T follicular helper cell (primary cell): ENCODE results near the gene PASD1.
"Not testable (repeated sequence)": the region's sequence is repeated elsewhere in the genome, so short reads cannot be mapped to it uniquely, and the experiment has no call there.

Experiments used
- DNase-seq: peaks from one replicate; pipeline ENCODE4 v3.0.0-alpha.2; 2020; ENCODE audit warnings: low read depth
- total RNA-seq, 2 experiments: gene quantifications; one replicate each; lab custom pipeline; 2026; lab: John Stamatoyannopoulos, UW

Gene PASD1, protein sequence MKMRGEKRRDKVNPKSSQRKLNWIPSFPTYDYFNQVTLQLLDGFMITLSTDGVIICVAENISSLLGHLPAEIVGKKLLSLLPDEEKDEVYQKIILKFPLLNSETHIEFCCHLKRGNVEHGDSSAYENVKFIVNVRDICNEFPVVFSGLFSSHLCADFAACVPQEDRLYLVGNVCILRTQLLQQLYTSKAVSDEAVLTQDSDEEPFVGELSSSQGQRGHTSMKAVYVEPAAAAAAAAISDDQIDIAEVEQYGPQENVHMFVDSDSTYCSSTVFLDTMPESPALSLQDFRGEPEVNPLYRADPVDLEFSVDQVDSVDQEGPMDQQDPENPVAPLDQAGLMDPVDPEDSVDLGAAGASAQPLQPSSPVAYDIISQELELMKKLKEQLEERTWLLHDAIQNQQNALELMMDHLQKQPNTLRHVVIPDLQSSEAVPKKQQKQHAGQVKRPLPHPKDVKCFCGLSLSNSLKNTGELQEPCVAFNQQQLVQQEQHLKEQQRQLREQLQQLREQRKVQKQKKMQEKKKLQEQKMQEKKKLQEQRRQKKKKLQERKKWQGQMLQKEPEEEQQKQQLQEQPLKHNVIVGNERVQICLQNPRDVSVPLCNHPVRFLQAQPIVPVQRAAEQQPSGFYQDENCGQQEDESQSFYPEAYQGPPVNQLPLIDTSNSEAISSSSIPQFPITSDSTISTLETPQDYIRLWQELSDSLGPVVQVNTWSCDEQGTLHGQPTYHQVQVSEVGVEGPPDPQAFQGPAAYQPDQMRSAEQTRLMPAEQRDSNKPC
- total RNA-seq: 0 reads per million in 2 experiments

DNA sequence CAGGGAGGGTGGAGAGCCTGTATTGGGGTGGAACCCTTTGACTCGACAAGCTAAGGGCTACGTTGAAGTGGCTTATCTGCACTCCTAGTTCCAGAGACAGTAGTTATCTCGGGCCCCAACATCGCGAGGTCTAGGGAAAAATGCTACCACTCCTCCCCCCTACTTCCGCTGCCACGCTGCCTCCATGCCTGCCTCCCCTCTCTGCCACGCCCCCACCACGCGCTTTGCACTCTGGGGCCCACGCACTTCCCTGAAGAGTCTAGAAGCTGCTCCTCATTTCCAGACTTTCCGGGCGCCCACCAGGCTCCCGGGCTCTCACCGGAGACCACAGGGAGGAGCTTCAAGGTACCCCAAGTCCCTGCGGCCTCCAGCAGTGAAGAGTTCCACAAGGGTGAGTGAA, at the start of gene PASD1:
TSS of gene PASD1 (plus strand) at position 227 of the 400 bp plus-strand sequence. CDS start 37,879 bp downstream, outside the sequence.
- no peak for DNase-seq

DNA sequence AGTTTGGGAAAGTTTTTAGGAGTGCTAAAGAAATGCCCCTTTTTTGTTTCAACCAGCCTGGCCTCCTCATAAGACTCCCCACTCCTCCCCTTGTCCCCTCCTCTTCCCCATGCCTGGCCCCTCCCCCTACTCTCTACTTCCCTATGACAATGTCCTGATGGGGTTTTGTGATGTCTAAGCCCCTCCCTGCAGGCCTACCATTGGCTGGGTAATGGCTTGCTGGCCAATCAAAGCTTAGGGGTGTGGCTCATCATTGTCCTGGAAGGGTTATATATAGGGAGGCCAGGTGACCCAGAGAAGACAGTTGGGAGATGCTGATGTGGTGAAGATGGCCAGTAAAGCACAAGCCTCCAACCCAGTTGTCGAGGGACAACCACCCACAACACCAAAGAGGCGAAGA, 48.2 kb upstream of the PASD1 start:
- DNase-seq: no peak

DNA sequence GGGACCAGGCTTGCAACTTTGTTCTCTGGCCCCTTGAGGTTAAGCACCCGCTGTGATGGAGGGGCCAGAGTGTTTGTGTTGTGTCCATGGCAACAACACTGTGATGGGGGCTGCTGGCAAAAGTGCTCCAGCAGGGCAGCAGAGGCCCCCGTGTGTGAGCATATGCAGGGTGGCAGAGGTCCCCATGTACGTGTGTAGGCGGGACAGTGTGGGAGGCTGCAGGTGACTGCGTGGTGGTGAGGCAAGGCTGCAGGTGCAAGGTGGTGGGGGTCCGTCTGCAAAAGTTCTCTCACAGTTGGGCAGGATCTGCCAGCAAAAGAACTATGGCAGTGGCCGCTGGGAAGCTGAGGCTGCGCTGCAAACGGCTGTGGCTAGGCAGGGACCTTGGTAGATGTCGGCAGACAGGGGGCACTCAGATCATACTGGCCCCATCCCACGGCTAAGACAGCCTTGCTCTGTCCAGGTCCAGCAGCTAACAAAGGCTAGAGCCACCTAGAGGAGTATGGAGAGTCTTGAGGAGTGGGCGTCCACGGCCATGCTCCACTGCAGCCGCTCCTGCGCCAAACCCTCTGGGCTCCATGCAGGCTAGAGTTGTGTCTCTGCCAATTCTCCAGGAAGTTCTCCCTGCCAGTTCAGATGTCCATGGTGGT, 46.8 kb upstream of the PASD1 start:
- DNase-seq: no peak

DNA sequence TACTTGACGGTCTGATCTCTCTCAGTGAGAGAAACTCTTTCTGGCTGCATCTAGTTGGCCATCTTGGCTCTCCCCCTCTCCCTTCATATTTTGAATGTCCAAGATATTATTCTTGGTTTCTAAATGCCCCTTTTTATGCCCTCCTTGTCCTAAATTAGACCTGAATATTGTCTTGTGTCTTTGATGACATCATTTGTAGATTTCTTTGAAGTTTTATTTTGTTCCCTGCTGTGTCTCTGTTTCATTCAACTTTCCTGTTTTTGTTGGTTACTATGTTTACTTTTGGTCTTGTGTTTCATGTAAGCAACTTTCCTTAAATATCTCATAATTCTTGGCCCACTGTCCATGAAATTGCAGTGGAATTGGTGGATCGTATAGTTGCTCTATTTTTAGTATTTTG, 46.1 kb upstream of the PASD1 start:
- no peak for DNase-seq

DNA sequence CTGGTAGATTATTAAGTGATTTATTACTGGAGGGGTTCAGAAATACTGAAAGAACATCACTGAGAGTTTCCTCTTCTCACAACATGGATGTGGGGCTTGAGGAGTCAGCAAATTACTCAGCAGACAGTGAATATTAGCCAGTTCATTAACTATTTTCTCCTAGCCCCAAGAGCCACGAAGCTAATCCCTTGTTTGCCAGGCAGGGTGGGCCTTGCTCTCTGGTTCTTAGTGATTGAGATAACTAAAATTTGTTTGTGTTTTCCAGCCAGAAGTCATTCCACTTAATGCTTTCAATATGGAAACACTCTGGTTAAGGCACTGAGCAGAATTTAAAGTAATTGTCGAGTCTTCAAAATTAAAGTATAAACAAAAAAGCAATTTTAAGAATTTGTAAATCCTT, 40.1 kb upstream of the PASD1 start:
- DNase-seq: no peak

DNA sequence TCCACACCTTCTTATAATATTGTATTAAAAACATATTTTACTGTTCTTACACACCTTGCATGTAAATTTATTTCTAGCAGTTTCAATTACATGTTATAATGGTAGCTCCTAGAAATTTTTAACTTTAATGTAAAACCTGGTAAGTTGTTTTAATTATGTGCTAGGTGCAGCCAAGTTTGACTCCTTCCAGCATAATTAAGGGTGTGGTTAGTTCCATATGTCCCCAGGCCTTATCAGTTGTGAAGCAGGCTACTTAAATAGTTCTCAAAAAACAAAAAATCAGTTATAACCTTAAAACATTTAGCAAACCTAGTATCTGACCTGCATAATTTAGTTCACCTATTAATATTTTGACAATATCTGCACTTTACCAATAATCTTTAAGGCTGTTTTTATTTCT, 26.9 kb upstream of the PASD1 start:
- DNase-seq: no peak

DNA sequence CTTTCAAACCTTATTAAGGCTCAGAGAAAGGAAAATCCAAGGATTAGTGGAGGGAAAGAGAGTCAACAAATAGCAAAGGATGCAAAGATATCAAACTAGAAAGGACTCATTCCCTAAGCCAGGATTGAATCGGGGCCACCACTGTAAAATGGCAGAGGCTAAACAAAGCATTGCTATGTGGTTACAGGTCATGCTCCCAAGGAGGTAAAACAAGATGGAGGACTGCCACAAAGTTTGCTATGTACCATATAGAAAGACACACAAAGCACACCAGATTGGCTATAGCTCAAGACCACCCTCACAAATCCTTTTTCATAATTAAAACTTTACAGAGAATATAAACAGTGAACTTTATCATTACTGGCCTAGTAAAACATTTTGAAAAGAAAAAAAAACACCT, 25.9 kb upstream of the PASD1 start:
- DNase-seq: no peak

DNA sequence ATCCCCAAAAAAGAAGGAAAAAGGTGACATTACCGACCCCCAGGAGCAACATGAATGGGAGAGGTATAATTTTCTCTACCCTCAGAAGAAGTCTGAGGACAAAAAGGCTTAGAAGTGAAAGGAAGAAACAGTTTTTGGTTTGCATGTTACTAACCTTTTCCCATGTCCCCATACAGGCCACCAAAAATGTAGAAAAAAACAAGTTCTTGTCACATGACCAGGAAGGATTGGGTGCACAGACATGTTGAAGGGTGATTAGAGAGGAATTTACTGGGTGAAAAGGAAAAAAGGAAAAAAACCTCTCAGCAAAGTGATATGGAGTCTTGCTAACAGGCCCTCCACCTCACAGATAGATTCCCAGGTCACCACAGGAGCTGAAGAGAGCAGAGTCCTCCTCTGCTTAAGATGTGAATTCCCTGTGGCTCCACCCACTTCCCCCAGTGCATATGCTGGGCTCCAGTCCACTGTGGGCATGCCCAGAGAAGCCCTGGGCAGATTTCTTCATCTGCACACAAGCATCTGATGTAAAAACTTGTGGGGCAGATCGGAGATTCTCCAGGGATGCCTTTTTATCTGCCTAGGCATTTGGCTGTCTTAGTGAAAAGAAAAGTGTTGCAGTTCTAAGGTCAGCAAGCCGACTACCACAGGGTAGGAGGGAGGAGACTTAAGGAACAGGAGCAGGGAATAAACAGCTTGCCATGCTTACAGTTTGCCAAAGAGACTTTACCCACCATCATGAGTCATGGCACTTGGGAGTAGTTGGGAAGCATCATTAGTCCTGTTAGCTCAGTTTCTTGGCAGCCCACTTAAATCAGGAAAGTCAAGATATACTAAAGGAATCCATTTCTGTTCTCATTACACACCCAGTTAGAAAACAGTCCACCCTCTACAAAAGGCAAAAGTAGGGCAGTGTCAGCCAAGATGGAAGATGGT, 25.0 kb upstream of the PASD1 start:
- no peak for DNase-seq

DNA sequence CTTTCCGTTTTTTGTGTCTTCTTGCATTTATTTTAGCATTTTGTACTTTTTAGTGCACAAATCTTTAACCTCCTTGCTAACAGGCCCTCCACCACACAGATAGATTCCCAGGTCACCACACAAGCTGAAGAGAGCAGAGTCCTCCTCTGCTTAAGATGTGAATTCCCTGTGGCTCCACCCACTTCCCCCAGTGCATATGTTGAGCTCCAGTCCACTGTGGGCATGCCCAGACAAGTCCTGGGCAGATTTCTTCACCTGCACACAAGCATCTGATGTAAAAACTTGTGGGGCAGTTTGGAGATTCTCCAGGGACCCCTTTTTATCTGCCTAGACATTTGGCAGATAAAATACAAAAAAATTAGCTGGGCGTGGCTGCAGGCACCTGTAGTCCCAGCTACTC, 19.8 kb upstream of the PASD1 start:
- DNase-seq: no peak

DNA sequence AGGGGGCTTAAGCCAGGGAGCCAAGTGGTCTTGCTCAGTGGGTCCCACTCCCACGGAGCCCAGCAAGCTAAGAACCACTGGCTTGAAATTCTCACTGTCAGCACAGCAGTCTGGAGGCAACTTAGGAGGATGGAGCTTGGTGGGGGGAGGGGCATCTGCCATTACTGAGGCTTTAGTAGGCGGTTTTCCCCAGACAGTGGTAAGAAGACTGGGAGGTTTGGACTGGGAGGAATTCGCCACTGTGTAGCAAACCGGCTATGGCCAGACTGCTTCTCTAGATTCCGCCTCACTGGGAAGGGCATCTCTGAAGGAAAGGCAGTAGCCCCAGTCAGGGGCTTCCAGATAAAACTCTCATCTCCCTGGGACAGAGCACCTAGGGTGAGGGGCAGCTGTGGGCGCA, 17.2 kb upstream of the PASD1 start:
- DNase-seq: not testable (repeated sequence)

DNA sequence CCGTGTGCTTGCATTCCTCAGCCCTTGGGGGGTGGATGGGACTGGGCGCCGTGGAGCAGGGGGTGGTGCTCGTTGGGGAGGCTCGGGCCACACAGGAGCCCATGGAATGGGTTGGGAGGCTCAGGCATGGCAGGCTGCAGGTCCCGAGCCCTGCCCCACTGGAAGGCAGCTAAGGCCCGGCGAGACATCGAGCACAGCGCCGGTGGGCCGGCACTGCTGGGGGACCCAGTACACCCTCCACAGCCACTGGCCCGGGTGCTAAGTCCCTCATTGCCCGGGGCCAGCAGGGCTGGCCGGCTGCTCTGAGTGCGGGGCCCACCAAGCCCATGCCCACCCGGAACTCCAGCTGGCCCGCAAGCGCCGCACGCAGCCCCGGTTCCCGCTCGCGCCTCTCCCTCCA, 12.3 kb upstream of the PASD1 start:
- DNase-seq: not testable (repeated sequence)

DNA sequence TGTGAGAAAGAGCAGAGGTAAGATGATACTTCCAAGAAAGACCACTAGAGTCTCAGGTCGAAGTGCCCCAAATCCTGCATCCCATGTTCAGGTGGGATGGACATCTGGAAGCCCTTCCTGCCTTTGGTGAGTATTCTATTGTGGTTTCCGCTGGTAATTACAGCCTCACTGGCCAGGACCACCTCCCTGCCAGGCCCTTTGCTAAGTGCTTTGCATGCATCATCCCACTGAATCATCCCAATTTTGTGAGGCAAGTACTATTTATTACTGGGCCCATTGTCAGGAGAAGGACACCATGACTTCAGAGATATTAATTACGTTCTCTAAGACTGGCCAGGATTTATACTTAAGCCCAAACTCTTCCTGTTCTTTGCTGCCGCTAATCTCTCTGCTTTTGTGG, 10.7 kb upstream of the PASD1 start:
- DNase-seq: no peak

DNA sequence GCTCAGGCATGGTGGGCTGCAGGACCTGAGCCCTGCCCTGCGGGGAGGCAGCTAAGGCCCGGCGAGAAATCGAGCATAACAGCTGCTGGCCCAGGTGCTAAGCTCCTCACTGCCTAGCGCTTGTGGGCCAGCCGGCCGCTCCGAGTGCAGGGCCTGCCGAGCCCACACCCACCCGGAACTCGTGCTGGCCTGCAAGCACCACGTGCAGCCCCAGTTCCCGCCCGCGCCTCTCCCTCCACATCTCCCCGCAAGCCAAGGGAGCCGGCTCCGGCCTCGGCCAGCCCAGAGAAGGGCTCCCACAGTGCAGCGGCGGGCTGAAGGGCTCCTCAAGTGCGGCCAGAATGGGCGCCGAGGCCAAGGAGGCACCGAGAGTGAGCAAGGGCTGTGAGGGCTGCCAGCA, 8.2 kb upstream of the PASD1 start:
- DNase-seq: not testable (repeated sequence)

DNA sequence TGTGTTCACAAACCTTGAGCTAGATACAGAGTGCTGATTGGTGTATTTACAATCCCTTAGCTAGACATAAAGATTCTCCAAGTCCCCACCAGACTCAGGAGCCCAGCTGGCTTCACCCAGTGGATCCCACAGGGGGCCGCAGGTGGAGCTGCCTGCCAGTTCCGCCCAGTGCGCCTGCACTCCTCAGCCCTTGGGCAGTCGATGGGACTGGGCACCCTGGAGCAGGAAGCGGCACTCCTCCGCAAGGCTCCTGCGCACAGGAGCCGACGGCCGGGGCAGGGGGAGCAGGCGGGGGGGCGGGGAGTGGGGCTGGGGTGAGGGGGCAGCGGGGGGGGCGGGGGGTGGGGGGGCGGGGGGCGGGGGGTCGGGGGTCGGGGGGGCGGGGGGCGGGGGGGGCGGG, 990 bp upstream of the PASD1 start:
- peak; percentile 3 for DNase-seq

DNA sequence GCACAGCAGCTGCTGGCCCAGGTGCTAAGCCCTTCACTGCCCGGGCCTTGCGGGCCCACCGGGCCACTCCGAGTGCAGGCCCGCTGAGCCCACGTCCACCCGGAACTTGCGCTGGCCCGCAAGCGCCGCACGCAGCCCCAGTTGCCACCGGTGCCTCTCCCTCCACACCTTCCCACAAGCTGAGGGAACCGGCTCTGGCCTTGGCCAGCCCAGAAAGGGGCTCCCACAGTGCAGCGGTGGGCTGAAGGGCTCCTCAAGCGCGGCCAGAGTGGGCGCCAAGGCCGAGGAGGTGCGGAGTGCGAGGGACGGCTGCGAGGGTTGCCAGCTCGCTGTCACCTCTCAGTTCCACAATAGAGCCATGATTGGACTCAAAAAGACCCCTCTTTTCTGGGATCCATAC, 472 bp upstream of the PASD1 start:
- not testable (repeated sequence) for DNase-seq

DNA sequence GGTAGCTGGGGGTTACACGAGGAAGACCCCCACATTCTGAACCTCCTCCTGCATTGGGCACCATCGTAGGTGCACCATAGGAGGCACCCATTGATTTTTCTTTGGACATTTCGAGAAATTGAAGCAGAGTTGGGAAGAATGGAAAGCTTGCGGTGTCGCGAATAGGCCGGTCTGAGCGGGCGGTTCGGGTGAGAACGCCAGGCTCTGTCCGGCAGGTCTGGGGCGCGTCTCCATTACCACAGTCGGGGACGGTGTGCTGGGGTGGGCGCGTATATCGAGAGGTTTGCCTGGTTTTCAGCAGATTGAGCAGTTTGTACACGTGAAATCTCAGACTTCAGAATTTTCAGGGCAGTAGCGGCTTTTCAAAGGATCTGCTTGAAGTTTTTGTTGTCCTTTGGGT, 560 bp downstream of the PASD1 start:
- no peak for DNase-seq

DNA sequence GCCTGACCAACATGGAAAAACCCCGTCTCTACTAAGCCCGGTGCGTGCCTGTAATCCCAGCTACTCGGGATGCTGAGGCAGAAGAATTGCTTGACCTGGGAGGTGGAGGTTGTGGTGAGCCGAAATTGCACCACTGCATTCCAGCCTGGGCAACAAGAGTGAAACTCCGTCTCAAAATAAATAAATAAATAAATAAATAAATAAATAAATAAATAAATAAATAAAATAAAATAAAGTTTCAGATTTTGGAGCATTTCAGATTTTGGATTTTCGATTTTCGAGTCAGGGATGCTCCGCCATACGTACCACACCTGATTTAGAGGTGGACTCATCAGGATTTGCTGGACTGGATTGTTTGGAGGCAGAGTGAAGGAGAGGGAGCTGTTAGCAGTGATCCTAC, 3.4 kb downstream of the PASD1 start:
- DNase-seq: not testable (repeated sequence)

DNA sequence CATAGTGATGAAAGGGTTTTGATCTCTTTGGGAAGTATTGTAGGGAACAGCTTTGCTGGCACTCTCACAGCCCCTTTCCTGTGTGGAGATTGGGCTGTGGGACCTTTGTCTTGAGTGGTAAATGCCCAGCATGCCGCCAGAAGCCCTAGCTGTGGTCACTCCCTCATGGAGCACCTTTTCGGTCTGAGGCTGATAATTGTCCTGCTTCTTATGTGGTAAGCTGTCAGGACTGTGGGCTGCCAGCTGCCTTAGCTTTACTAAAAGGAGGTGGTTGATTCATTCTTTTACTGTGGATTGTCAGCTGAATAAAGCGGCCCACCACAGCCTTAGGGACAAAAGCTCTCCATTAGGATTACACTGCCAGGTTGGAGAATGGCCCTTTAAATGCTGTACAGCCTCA, 7.1 kb downstream of the PASD1 start:
- DNase-seq: no peak

DNA sequence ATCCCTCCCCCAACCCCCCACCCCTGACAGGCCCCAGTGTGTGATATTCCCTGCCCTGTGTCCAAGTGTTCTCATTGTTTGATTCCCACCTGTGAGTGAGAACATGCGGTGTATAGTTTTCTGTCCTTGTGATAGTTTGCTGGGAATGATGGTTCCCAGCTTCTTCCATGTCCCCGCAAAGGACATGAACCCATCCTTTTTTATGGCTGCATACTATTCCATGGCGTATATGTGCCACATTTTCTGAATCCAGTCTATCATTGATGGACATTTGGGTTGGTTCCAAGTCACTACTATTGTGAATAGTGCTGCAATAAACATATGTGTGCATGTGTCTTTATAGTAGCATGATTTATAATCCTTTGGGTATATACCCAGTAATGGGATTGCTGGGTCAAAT, 29.9 kb downstream of the PASD1 start:
- not testable (repeated sequence) for DNase-seq

DNA sequence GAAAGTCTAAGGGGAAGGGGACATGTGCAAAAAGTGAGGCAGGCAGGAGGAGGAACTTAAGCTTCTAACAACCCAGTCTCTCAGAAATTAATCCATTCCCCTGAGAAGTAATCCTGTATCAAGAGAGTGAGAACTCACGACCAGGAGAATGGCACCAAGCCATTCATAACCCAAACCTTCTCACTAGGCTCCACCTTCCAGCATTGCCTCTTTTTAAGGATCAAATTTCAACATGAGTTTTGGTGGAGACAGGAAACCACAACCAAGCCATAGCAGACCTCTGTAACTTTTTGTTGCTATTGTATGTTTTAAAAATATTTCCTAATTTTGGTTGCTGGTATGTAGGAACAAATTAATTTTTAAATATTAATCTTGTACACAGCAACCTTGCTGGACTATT, 32.8 kb downstream of the PASD1 start:
- no peak for DNase-seq

DNA sequence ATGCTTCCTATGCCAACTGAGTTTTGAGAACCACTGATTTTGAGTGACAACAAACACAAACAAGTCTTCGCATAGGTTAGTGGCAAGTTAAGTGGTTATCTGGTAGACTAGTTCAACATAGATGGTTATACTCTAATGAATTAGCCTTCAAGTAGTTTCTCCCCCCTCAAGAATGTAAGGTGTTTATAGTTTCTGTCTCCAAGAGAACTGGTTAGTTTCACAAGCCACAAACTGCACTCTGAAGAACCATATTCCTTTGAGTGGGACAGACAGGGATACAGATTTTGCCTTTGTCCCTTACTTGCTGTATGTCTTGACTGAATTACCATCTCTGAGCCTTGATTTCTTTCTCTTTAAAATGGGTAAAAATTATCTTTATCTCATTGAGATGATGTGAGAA, 41.5 kb downstream of the PASD1 start:
- DNase-seq: no peak

DNA sequence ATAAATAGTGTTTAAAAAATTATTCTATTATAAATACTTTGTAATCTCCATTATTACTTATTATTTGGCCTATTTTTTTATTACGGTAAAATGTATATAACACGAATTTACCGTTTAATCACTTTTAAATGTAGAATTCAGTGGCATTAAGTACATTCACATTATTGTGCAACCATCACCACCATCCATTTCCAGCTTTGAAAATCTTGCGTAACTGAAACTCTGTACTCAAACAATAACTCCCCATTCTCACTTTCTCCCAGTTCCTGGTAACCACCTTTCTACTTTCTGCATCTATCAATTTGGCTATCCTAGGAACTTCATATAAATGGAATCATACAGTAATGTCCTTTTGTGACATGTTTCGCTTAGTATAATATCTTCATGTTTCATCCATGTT, 45.7 kb downstream of the PASD1 start:
- no peak for DNase-seq
